K562 (cell line): Measurements from ENCODE around the gene HIPK1. TPM values are rescaled to one million over a fixed set of nuclear protein-coding genes. Genes with fewer than 3 reads are reported as not detected.

Experiments
- ARID4B ChIP-seq: sonication (generic); formaldehyde crosslinking; IDR thresholded peaks from 2 replicates; pipeline ENCODE4 v1.8.0; 2022; ENCODE audit warnings: mild to moderate bottlenecking, missing genetic modification reagents
- ATF7 ChIP-seq: fragments of 450-650 bp; IDR thresholded peaks from 2 replicates; pipeline ENCODE4 v1.7.1; 2014; ENCODE audit warnings: mild to moderate bottlenecking, moderate library complexity
- DEAF1 ChIP-seq: fragments of 450-650 bp; formaldehyde crosslinking; IDR thresholded peaks from 2 replicates; pipeline ENCODE4 v1.4.0; 2020; ENCODE audit warnings: mild to moderate bottlenecking, moderate library complexity
- FOXJ2 ChIP-seq: fragments of 200-800 bp; sonication (Bioruptor generic); IDR thresholded peaks from 2 replicates; pipeline ENCODE4 v1.6.1; 2016; ENCODE audit warnings: missing genetic modification characterization, missing compliant biosample characterization
- HMG20A ChIP-seq: fragments of 450-650 bp; formaldehyde crosslinking; conservative IDR thresholded peaks from 2 replicates; pipeline ENCODE4 v1.4.0; 2020; ENCODE audit warnings: mild to moderate bottlenecking, mixed read lengths
- L3MBTL2 ChIP-seq: fragments of 450-650 bp; IDR thresholded peaks from 2 replicates; pipeline ENCODE4 v1.6.1; 2016; ENCODE audit warnings: mild to moderate bottlenecking, moderate library complexity
- MAZ ChIP-seq, 2 experiments: fragments of 450-650 bp in 1 of 2; sonication (generic) in 1 of 2; formaldehyde crosslinking; IDR thresholded peaks in 1 of 2; conservative IDR thresholded peaks in 1 of 2; 2 replicates each; pipeline versions ENCODE4 v1.4.0 to v1.5.0; 2020; ENCODE audit warnings: mild to moderate bottlenecking in 1 of 2, missing genetic modification reagents in 1 of 2
- POLR2G ChIP-seq: fragments of 200-400 bp; formaldehyde crosslinking; IDR thresholded peaks from 2 replicates; pipeline ENCODE4 v1.6.1; 2017; ENCODE audit warnings: low read depth, mild to moderate bottlenecking, antibody characterized with exemption, low read length, moderate library complexity
- ZNF583 ChIP-seq: fragments of 250-450 bp; sonication (Bioruptor Pico); IDR thresholded peaks from 2 replicates; pipeline ENCODE4 v1.4.0; 2020
- polyA plus RNA-seq, 8 experiments: library from polyadenylated mRNA; depleted of rRNA in 4 of 8; stranded (reverse) in 5 of 8; unstranded in 3 of 8; fragments of >200 nt; fragmentation: Nextera tagmentation in 2 of 8; fragmentation: Illumina TruSeq in 1 of 8; extraction: Ambion mirVana in 2 of 8; extraction: Trizol in 1 of 8; gene quantifications; 2 replicates each; pipeline versions ENCODE4 v1.2.1 to v1.2.3, GENCODE V29; 2011 to 2014; ENCODE audit warnings: inconsistent platforms in 1 of 8, missing spikeins in 1 of 8
- total RNA-seq, 7 experiments: library from RNA; depleted of rRNA in 6 of 7; stranded (reverse); fragments of >200 nt in 6 of 7; fragmentation: Illumina TruSeq in 2 of 7; extraction: Trizol in 2 of 7; gene quantifications; 2 replicates each; pipeline versions ENCODE4 v1.2.1 to v1.2.3, GENCODE V29; 2011 to 2021; ENCODE audit warnings: low replicate concordance in 1 of 7
- TF ChIP-seq, protein P1 (sequence below), 2 experiments: fragments of 450-650 bp; formaldehyde crosslinking in 1 of 2; IDR thresholded peaks; 2 replicates each; pipeline versions ENCODE4 v1.4.0 to v1.6.1; 2014 to 2020; ENCODE audit warnings: mild to moderate bottlenecking in 2 of 2, borderline replicate concordance in 1 of 2, low read depth in 1 of 2

The HIPK1 gene
- total and polyA plus RNA-seq, 9 of the 15 experiments (the other 6 are each of a cell fraction or from before 2014, with no cell fraction given) = 10.0 to 57.9 (median 29.6) TPM

DNA sequence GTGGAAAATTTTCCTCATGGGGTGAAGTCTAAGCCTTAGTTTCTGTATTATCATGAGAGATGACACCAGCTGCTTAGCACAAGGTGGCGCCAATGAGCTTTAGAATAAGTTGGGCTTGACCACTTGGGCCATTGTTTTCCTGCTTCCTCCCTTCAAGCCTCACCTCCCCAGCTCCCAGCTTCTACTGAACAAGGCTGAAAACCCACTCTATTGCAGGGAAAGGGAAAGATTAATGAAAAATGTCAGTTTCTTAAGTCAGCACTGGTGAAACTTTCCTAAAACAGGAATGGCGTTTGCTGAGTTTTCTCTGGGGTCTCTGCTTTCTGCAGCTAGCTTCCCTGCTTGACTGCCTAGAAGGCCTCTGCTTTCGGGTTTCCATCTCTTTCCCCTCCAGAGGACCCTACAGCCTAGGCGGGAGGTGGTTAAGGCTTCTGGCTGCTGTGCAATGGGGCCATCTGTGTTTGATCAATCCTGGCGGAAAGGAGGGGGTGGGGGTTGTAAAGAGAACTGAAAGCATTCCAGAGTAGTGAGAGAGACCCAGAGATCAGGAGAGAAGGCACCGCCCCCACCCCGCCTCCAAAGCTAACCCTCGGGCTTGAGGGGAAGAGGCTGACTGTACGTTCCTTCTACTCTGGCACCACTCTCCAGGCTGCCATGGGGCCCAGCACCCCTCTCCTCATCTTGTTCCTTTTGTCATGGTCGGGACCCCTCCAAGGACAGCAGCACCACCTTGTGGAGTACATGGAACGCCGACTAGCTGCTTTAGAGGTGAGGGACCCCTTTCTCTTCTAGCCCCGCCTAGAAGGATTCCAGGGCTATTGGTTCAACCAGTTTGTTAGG is 50.0 kb downstream of the HIPK1 start, which contains the start of gene OLFML3 (continued):
- peak; percentile 78 for TF ChIP-seq DEAF1
- TF ChIP-seq FOXJ2 (tag) = no peak
- TF ChIP-seq POLR2G = 0 out of 2 replicates have a peak, but pooled peaks have one; percentile 20
- TF ChIP-seq ZNF583 (CRISPR knock-in tag) = no peak
- 0 out of 4 replicates have a peak, but pooled peaks of 1 of the 2 experiments have one; percentile 11 for TF ChIP-seq MAZ (CRISPR knock-in tag; conservative IDR thresholded peaks at IDR 0.05 in 1 of 2, IDR thresholded peaks at IDR 0.05 in 1 of 2)
- TF ChIP-seq, protein P1, sequence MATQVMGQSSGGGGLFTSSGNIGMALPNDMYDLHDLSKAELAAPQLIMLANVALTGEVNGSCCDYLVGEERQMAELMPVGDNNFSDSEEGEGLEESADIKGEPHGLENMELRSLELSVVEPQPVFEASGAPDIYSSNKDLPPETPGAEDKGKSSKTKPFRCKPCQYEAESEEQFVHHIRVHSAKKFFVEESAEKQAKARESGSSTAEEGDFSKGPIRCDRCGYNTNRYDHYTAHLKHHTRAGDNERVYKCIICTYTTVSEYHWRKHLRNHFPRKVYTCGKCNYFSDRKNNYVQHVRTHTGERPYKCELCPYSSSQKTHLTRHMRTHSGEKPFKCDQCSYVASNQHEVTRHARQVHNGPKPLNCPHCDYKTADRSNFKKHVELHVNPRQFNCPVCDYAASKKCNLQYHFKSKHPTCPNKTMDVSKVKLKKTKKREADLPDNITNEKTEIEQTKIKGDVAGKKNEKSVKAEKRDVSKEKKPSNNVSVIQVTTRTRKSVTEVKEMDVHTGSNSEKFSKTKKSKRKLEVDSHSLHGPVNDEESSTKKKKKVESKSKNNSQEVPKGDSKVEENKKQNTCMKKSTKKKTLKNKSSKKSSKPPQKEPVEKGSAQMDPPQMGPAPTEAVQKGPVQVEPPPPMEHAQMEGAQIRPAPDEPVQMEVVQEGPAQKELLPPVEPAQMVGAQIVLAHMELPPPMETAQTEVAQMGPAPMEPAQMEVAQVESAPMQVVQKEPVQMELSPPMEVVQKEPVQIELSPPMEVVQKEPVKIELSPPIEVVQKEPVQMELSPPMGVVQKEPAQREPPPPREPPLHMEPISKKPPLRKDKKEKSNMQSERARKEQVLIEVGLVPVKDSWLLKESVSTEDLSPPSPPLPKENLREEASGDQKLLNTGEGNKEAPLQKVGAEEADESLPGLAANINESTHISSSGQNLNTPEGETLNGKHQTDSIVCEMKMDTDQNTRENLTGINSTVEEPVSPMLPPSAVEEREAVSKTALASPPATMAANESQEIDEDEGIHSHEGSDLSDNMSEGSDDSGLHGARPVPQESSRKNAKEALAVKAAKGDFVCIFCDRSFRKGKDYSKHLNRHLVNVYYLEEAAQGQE (IDR thresholded peaks at IDR 0.05; ENCODE audit: borderline replicate concordance) = peak; percentile 76; the same call in 1 of the 2 replicates
- TF ChIP-seq, protein P1 (CRISPR knock-in tag; IDR thresholded peaks at IDR 0.05; ENCODE audit: low read depth) = no peak
- 0 out of 2 replicates have a peak, but pooled peaks have one; percentile 18 for TF ChIP-seq L3MBTL2
- no peak for TF ChIP-seq HMG20A (CRISPR knock-in tag)
- no peak for TF ChIP-seq ARID4B (CRISPR knock-in tag)
- TF ChIP-seq ATF7 = 0 out of 2 replicates have a peak, but pooled peaks have one; percentile 27
